Stimulated activated CD8-positive, alpha-beta memory T cell treated with anti-CD3 and anti-CD28 coated beads, Interleukin-7, amount 100 ng/mL, for 48 hours (primary cell): ENCODE measurements around the gene PLD1.

ENCODE experiments used
- DNase-seq, 2 donors: peaks; one replicate each; pipeline ENCODE4 v3.0.0-alpha.2; 2020; ENCODE audit warnings: low read depth in 1 of 2; ENCODE audit errors: extremely low read depth in 1 of 2

The PLD1 gene

DNA sequence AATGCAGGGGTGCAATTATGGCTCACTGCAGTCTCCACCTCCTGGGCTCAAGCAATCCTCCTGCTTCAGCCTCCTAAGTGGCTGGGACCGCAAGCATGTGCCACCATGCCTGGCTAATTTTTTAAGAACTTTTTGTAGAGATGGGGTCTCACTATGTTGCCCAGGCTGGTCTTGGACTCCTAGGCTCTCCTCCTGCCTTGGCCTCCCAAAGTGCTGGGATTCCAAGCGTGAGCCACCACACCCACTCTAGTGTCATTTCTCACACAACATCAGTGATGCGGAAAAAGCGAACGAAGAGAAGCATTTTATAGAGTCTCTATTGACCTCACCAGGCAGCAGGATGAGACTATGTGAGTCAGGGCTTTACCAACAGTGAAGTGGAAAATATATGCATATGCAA lies 137.7 kb downstream of the PLD1 start:
- no peak for DNase-seq

DNA sequence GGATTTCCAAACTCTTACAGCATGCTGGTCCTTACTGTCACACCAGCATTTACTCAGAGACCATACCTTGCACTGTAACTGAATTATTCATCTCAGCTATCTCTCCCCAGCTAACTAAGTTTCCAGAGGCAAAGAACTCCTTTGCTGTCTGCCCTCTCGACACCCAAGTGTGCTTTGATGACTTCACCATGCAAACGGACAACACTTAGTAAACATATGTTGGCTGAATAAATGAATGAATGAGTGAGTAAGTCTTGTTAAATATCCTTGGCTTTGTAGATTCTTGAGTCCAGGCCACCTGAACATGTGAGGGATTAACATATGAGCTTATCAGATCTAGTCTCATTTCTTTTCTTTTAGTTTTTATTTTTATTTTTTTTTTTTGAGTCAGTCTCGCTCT lies 138.2 kb downstream of the PLD1 start:
- no peak for DNase-seq

DNA sequence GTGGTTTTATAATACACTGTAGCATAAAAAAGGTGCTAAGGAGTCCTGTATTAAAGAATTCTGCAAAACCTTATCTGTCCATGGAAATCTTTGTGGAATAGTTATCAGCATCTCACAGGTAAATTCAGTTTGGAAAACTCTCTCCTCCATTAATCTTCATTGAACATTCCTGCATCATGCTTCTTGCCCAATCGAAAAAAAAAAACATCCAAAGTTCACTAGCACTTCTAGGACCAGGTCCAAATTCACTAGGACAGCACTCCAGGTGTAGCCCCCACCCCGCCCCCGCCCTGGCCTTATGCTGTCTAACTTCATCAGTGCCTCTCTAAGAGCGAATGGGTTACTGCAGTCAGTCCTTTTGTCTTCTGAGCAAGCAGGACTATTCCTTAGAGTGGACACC lies 138.6 kb downstream of the PLD1 start:
- DNase-seq: no peak

DNA sequence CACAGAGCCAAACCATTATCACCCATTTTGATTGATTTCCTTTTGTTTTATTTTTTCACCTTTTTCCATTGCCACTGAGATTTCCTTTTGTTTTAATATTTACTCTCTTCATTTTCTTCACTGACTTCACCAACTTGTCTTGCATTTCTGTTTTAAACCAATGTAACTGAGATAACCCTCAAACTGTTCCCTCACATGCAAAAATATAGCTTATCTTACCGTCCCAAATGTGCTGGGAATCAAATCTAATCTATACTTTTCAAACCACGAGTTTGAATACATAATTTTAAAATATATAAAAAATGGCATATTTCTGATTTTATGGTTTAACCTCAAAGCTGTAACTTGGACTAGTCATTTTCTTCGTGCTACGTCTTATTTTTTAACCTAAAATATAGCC lies 143.8 kb downstream of the PLD1 start:
- DNase-seq: no peak

DNA sequence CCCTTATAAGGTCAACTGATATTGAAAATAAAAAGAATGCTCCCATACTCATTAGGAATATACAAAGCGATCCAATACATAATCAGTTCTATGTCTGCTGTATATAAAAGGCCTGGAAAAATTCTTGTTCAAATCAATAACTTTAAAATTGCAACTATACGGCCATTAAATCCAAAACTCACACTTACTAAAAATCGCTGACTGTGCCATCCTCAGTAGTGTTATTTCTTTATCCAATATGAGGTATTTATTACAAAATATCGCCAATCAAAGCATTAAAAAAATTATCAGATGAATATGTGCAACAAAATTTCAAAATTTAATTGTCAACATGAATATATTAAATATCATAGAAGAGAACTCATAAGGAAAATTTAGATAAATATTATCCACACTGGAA lies 146.5 kb downstream of the PLD1 start:
- no peak for DNase-seq

DNA sequence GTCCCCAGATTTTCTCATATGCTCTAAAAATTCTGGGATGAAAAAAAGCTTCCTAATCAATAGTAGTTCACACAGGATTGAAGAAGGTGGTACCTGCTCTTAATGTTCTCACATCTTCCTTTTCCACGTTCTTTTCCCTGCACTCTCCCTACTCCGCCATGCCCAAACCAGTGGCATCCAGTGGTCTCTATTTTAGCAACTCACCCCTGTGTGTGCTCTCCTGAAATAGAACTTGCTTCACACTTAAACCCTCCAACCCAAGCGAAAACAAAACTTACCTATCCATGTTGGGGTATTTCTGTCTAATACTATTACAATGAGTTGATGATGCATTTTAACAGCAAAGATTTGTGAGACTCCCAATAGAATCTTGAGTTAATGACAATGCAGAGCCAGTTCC lies 148.8 kb downstream of the PLD1 start:
- DNase-seq: no peak

DNA sequence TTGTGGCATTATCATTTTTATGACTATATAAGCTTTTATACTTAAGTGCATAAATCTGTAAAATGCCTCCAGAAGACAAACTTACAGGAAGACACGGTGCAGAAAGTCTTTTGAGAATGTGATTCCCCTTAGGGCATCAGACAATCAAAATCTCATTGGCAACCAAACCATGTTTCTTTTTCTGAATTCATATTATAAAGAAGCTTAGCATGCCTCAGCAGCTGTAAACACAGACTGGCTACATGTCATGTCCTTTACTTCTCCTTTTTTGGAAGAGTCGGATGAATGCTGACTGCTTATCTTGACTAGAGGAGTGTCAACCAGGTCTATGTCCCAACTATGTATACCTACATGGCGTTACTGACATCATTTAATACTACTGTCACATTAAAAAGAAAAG lies 150.1 kb downstream of the PLD1 start:
- no peak for DNase-seq

DNA sequence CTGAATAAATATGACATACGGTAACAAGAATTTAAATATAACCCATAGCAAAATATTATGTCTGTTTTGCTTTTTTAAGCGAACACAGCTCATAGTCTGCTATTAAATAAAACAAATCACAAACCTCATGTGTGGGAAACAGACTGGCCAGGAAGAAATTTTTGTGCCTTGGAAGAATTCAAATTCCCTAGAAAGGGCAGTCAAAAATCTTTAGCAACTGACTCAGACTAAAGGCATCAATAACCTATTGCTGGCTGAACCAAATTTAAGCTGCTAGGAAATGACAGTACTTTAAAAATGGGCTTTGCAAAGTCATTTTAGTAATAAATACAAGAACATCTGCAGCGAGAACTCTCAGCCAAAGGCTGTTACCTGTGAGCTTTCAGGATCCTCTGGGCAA lies 151.4 kb downstream of the PLD1 start:
- DNase-seq: no peak

DNA sequence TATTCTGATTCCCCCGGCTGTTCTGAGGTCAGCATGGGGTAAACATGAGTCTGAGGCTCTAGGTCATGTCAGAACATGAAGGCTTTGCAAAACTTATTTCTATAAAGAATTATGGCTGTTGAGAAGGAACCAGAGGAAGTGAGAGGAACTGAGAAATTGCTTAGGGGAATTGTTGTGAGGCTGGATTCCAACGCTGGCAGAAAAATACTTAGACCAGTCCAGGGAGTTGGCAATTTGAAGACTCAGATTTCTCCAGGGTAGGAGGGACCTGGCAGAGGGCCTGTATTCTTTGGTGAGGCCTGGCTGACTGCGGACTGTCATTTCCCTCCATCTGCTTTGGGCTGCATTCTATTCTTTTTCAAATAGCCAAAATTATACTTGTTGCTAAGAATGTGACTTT lies 155.5 kb downstream of the PLD1 start:
- no peak for DNase-seq

DNA sequence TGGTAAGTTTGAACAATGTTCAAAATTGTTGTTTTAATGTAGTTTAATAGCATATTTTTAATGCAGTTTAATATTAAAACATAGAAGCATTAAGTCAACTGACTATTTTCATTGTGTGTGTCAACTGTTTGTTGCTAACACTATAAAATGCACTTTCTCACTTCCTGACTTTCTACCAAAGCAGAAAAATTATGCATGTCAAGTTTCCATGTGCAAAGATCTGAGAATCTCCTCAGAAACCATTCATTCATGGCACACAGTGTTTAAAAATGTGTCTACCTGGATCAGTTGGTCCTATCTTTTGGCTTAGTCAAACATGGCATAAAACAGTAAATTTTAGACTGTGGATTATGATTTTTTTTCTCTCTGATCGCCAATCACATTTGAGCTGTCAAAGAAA lies 156.0 kb downstream of the PLD1 start:
- DNase-seq: no peak

DNA sequence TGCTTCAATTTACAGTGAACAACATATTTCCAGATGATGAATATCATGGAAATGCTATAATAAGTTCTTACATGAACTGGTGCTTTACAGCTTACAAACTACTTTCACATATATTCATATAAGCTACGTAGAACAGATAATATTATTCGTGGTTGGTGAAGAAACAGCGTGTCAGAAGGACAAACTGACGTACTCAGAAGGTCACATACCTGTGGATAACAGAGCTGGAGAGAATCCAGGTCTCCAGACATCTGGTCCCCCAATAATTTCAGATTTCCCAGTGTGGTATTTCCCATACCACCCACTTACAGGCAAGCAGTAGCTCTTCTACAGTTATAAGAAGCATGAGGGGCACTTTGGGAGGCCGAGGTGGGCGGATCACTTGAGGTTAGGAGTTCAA lies 156.6 kb downstream of the PLD1 start:
- DNase-seq: no peak

DNA sequence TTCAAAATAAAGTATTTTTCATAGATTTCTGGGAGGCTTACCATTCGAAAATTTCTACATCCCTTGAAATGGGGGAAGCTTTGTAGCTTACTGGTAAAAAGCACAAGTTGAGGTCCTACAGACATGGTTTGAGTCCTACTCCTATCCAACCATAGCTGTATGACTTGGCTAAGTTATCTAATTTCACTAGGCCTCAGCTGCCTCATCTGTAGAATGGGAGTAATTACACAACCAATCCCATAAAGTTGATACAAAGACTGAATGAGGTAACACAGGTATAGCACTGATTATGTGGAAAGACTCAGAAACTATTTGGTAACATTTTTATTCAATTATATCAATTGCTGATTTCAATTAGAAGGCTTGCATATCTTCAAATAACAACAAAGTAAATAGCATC lies 157.4 kb downstream of the PLD1 start:
- DNase-seq: no peak

DNA sequence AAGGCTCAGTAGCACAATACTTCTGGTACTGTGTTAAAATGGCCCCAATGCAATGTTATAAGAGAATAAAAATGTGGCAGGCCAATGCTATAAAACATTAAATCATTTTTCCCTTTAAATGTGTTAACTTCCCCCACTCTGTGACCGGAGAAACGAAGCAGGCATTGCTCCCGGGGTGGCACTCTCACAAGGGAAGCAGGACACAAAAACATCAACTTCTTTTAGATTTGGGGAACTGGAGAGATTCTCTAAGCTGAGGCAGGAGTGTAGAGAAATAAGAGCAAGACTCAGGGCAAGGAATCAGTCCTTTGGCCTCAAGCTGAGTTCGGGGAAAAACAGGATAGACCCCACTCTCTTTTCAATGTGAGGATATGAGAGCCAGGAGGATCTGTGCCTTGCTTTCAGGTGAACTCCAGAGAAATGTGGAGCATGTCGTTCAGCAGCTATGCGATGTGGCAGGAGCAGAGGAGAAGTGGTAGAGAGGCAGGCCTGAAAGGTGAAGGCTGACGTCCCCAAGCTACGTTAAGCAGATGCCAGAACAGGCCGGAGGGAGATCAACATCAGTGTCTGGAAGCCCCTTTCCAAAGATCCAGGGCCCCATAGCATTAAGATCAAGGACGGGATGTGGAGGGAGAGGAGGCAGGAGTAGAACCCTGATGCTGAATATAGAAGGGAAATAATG lies 160.2 kb downstream of the PLD1 start:
- no peak for DNase-seq

DNA sequence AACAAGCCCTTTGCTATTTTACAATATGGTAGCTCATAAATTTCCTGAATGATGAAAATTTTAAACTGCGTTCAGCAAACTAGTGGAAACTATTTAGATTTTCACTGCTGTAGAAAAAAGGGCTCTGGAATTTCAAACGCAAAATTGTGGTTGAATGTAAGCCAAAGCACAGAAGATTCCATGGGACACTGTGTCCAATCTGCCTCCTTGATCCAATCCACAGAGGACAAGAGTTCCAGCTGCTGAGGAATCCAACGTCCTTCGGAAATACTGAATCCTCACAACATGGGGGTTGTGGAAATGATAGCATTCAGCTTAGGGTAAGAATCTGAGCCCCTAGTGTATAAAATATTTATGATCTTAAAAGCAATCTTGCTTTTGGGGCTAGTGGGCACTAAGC lies 161.0 kb downstream of the PLD1 start:
- no peak for DNase-seq

DNA sequence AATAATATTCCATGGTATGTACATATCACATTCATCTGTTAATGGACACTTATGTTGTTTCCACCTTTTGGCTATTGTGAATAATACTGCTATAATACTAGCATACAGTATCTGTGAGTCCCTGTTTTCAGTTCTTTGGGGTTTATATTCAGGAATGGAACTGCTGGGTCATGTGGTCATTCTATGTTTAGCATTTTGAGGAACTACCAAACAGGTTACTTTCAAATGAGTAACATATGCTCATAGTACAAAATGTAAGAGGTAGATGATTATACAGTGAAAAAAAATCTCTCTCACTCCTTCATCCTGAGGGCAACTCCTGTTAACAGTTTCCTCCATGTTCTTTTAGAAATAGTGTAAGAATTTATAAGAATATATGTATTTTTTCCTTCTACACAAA lies 162.2 kb downstream of the PLD1 start:
- DNase-seq: no peak

DNA sequence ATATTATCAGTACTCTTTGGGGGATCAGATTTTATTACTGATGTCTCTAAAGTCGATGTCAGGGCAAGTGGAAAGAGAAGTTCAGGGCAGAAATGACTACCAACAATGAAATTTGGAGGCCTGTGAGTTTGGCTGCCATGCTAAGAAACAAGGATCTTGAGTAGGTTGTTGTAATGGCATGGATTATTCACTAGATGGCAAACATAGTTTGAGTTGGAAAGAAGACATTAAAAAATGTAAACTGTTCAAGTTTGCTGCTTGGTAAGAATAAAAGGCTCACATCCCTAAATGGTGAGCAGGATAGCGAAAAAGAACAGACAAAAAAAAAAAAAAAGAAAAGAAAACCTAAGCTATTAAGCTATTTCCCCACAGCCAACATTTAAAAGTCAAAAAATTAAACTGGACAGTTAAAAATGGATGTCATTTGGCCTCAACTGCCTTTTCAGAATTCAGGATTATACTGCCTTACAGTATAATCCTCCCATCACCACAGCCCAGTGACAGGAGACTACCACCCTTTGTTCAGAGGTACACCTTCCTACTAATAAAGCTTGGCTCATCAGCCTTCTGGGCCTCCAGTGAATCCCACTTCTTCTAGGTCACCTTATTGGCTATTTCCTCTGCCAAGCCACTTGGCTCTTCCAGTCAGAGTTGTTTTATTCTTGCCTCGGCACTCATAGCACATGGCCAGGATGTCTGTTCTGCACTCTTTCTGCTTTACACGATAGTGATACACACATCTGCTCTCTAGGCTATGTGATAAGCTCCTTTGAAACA lies 163.7 kb downstream of the PLD1 start:
- DNase-seq: no peak

DNA sequence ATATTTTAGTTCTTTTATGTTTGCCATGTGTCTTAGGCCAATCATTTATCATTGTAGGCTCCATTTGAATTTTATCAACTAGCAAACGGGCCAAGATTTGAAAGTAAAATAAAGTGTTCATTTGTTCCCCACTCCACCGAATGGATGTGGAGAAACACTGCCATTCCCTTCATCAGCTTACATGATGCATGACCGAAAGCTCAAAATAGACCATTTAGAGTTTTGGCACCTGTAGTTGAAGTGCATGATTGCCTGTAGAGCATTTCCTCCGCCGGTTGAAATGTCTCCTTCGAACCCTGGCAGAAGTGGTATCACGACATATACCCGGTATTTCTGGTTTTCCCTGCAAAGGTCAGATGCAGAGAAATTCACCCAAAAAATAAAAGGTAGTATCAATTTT lies 165.6 kb downstream of the PLD1 start:
- no peak for DNase-seq

DNA sequence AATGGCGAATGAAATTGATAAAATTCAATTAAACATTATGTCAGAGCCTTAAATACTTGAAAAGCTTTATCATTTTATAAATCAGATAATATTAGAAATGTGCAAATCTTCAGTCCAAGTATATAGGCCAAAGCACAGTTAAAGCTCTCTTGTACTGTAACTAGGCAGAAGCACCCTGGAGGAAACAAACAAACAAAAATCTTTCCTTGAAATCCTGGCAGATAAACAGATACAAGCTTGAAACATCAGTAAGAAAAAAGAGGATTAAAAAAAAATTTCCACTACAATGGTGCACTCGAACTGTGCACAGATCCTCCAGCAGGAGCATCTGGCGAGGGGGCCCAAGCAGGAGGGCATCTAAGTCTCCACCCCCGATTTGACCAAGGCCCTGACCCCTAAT lies 166.6 kb downstream of the PLD1 start:
- no peak for DNase-seq

DNA sequence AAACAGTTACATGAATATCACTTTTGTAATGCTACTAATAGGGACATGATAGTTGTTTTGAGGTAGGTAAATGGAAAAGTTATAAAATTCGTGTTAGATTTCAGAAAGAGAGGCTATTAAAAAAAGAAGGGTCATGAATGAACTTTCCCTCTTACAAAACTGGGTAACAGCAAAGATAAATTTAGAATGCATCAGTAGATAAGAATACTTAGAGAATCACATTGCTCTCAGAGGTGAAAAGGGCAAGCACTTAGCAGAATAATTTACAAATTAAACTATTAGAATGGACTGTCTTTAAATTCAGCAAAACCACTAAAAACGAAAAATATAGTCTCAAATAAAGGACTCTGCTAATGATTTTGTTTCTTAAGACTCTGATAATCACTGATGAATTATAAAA lies 167.2 kb downstream of the PLD1 start:
- DNase-seq: no peak

DNA sequence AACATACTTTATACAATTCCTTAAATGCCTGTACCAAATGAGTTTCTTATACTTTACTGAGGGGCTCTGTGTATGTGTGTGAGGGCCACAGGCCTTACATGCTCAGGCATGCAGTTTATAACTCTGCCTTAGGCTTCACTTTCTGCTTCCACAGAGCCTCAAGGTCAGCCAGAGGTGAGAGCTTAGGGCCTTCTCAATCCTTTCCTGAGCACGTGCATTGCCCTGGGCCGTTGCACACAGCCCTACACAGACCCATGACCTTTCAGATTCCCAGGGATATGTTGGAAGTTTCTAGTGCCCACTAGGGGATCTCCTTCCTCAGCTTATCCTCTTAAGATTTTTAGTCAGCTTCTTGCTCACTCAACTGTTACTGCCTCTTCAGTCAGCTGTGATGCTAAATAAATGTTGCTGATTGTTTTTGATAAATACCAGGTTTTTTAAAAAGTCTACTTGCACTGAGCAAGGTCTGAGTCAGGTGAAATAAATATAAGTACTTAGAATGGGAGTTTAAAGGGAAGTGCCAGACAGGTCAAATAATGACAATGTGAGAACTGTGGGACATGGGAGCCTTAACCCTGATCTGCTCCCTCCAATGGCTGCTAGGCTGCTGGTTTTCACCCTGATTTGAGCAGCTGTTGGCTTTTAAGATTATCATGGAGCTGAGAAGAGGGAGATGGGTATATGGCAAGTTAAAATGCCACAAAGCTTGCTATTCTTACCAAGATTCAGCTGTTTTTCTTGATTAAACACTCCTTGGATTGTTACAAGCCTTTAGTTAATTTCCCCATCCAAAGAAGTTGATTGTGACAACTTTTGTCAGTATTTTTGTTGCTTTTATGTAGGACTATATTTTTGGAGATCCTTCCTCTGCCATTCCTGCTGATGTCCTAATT lies 169.5 kb downstream of the PLD1 start:
- no peak for DNase-seq

DNA sequence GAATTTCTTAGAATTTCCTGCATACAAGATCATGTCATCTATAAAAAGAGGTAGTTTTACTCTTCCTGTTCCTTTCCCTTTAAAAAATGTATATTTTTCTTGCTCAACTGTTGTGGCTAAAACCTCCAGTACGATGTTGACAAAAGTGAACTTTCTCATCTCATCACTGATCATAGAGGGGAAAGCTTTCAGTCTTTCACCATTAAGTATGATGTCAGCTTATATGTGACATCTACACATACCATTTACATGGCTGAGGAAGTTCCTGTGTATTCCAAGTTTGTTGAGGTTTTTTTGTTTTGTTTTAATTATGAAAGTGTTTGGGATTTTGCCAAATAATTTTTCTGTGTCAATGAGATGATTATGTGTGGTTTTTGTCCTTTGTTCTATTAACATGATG lies 173.6 kb downstream of the PLD1 start:
- no peak for DNase-seq

DNA sequence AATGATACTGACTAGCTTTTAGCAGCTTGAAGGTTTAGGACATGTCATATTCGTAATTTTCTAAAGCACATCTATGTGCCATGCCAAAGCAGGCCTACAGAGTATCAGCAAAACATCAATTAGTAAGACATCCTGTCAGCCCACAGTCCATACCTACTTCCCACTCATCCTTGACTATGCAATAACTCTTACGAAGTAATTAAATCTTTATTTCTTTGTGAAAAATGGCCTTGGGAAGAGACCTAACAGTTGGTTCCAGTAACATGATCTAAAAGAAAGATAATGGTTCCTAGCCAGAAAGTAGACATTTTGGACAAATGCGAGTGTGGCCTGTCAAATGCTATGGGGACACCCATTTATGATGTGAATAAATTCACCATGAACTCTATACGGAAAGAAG lies 177.5 kb downstream of the PLD1 start:
- DNase-seq: no peak
